Brain microvascular endothelial cell (primary cell): ENCODE results near the gene IDE.

Source experiments
- DNase-seq: peaks from one replicate; pipeline ENCODE4 v3.0.0-alpha.2; 2020
- H3K27ac ChIP-seq: fragments of 250-450 bp; sonication (Bioruptor Pico); 2 replicates; pipeline ENCODE4 v1.5.1; 2020; ENCODE audit warnings: mild to moderate bottlenecking, moderate library complexity
- H3K27me3 ChIP-seq: fragments of 250-450 bp; sonication (Bioruptor Pico); replicated peaks from 2 replicates; pipeline ENCODE4 v1.5.1; 2020; ENCODE audit warnings: mild to moderate bottlenecking
- H3K36me3 ChIP-seq: fragments of 250-450 bp; sonication (Bioruptor Pico); replicated peaks from 2 replicates; pipeline ENCODE4 v1.5.1; 2020; ENCODE audit warnings: mild to moderate bottlenecking
- H3K4me3 ChIP-seq: 2 replicates; pipeline ENCODE4 v1.5.1; 2011; ENCODE audit warnings: low read depth, mild to moderate bottlenecking, control low read depth, low read length, moderate library complexity
- CTCF ChIP-seq: IDR thresholded peaks from 2 replicates; pipeline ENCODE4 v1.5.1; 2011; ENCODE audit warnings: low read depth, mild to moderate bottlenecking, moderate library complexity, low read length, control low read depth, inconsistent platforms; ENCODE audit errors: missing control alignments
- in situ Hi-C: cut with HindIII; loops from 2 replicates; pipeline ENCODE4 v1.10.0; 2017; ENCODE audit warnings: low sequenced_read_pairs, low pct_ligation_motif_present

Gene IDE

GRCh38 chr10:92573798-92574547 is at the start of gene IDE:
TSS of gene IDE (minus strand) at chr10:92574093. CDS start at chr10:92574019, 74 bp downstream.
- Histone ChIP-seq H3K27me3 (no peaks in the 10 kb centered on the region), H3K27ac (peak within 1 kb of the TSS; percentile 48), H3K4me3 (peak within 1 kb of the TSS; percentile 81), H3K36me3 (no peaks in the 10 kb centered on the region)
- in situ Hi-C loops = no loop called here
- peak; percentile 90 for TF ChIP-seq CTCF
- peak; percentile 74 for DNase-seq

- in situ Hi-C loops = no loop called here
- Histone ChIP-seq H3K27ac (no peak overlapping the region), H3K36me3 (no peaks in the 10 kb centered on the region), H3K27me3 (no peaks in the 10 kb centered on the region), H3K4me3 (no peak overlapping the region)
- no peak for DNase-seq
- TF ChIP-seq CTCF = no peak
Observed at GRCh38 chr10:92619368-92619767, 45.5 kb upstream of the IDE start.

GRCh38 chr10:92615515-92615914 is 41.6 kb upstream of the IDE start:
- Histone ChIP-seq H3K27ac (no peak overlapping the region), H3K27me3 (no peaks in the 10 kb centered on the region), H3K4me3 (no peak overlapping the region), H3K36me3 (no peaks in the 10 kb centered on the region)
- in situ Hi-C loops = no loop called here
- no peak for DNase-seq
- no peak for TF ChIP-seq CTCF

- in situ Hi-C loops = no loop called here
Observed at GRCh38 chr10:92604841-92605240, 30.9 kb upstream of the IDE start.

GRCh38 chr10:92598321-92598720 is 24.4 kb upstream of the IDE start:
- H3K4me3 ChIP-seq = no peak overlapping the region
- in situ Hi-C loops = no loop called here
- H3K27ac ChIP-seq = no peak overlapping the region
- no peaks in the 10 kb centered on the region for H3K36me3 ChIP-seq
- no peak for TF ChIP-seq CTCF
- no peaks in the 10 kb centered on the region for H3K27me3 ChIP-seq
- no peak for DNase-seq

More at GRCh38 chr10:92604841-92605240, 30.9 kb upstream of the IDE start:
- no peak overlapping the region for H3K27ac ChIP-seq
- H3K36me3 ChIP-seq = no peaks in the 10 kb centered on the region
- no peak overlapping the region for H3K4me3 ChIP-seq
- no peak for TF ChIP-seq CTCF
- no peak for DNase-seq
- H3K27me3 ChIP-seq = no peaks in the 10 kb centered on the region

- Histone ChIP-seq H3K4me3 (no peak overlapping the region), H3K36me3 (no peaks in the 10 kb centered on the region), H3K27ac (no peak overlapping the region), H3K27me3 (no peaks in the 10 kb centered on the region)
- no peak for DNase-seq
- TF ChIP-seq CTCF = no peak
- in situ Hi-C loops = no loop called here
Observed at GRCh38 chr10:92595505-92595904, 21.6 kb upstream of the IDE start.
